Kidney (tissue), 14 donors: Measurements from ENCODE around the gene DYNLL1. TPM values are rescaled to one million over a fixed set of nuclear protein-coding genes. Genes with fewer than 3 reads are reported as not detected.
A peak's percentile ranks its signal among the peaks of the same experiment; 100 is the strongest.

Source experiments
- DNase-seq, 5 donors: peaks; one replicate each; pipeline ENCODE4 v3.0.0-alpha.2; 2013 to 2020
- FAIRE-seq: peaks from 2 replicates; lab custom pipeline; 2012; peaks lifted over from hg19 to GRCh38; lab: Jason Lieb, UNC
- H3K27ac ChIP-seq, 2 donors: one replicate each; pipeline ENCODE4 v1.7.0; 2013; ENCODE audit warnings: low read depth in 2 of 2, low read length in 2 of 2, inconsistent platforms in 1 of 2
- H3K27me3 ChIP-seq: one replicate; pipeline ENCODE4 v1.7.1; 2013; ENCODE audit warnings: low read length, inconsistent platforms; ENCODE audit not compliant: control insufficient read depth, insufficient read depth
- H3K36me3 ChIP-seq, 3 donors: one replicate each; pipeline versions ENCODE4 v1.7.0 to v1.7.1; 2013; ENCODE audit warnings: low read length in 3 of 3, control low read depth in 1 of 3, inconsistent platforms in 1 of 3; ENCODE audit not compliant: insufficient read depth in 3 of 3, control insufficient read depth in 2 of 3
- H3K4me1 ChIP-seq, 3 donors: one replicate each; pipeline versions ENCODE4 v1.7.0 to v1.7.1; 2013; ENCODE audit warnings: low read length in 3 of 3, inconsistent platforms in 1 of 3, low read depth in 1 of 3; ENCODE audit not compliant: control insufficient read depth in 2 of 3, insufficient read depth in 2 of 3
- H3K4me3 ChIP-seq, 3 donors: one replicate each; pipeline versions ENCODE4 v1.7.0 to v1.8.1; 2013; ENCODE audit warnings: low read length in 3 of 3, control low read depth in 1 of 3, inconsistent platforms in 1 of 3
- H3K9ac ChIP-seq, 3 donors: one replicate each; pipeline versions ENCODE4 v1.7.0 to v1.7.1; 2013; ENCODE audit warnings: low read length in 3 of 3, control low read depth in 1 of 3, inconsistent platforms in 1 of 3
- H3K9me3 ChIP-seq, 3 donors: one replicate each; pipeline versions ENCODE4 v1.7.0 to v1.7.1; 2013; ENCODE audit warnings: low read length in 3 of 3, control low read depth in 1 of 3, inconsistent platforms in 1 of 3; ENCODE audit not compliant: control insufficient read depth in 2 of 3, insufficient read depth in 1 of 3
- intact Hi-C: fragments of 100-400 bp; cut with DNase I; formaldehyde crosslinking; loops from one replicate; pipeline ENCODE4 v1.11.1; 2022
- polyA plus RNA-seq: library from polyadenylated mRNA; stranded (reverse); fragments of 350-450 nt; fragmentation: Illumina TruSeq; extraction: RNeasy Lipid Tissue Mini Kit (QIAGEN cat#74804); gene quantifications from one replicate; pipeline ENCODE4 v1.2.3, GENCODE V29; 2014; ENCODE audit warnings: low read depth, low replicate concordance; ENCODE audit not compliant: insufficient read depth
- total RNA-seq: library from RNA; stranded (reverse); fragmentation: NEBNext Ultra II Directional; extraction: Animal tissue kit (Norgen Biotek cat#: 25700); gene quantifications from one replicate; pipeline ENCODE4 v1.2.1, GENCODE V29; 2021
- TF ChIP-seq, protein P1 (sequence below): IDR thresholded peaks from 3 replicates; pipeline ENCODE4 v1.5.1; 2012; ENCODE audit warnings: mild to moderate bottlenecking, moderate library complexity, borderline replicate concordance; ENCODE audit not compliant: insufficient read depth; ENCODE audit errors: extremely low read depth
- donor health status: control.
- donor health status: control.
- donor health status: control.
- donor health status: control.
- donor health status: control.
- donor health status: DM: yes; HTN: yes; CAD: no.
- donor health status: Normal renal cell carcinoma (clear cell type).

The DYNLL1 gene
- total and polyA plus RNA-seq, 2 donors from 2014 or later = 258 to 757 TPM

DNA sequence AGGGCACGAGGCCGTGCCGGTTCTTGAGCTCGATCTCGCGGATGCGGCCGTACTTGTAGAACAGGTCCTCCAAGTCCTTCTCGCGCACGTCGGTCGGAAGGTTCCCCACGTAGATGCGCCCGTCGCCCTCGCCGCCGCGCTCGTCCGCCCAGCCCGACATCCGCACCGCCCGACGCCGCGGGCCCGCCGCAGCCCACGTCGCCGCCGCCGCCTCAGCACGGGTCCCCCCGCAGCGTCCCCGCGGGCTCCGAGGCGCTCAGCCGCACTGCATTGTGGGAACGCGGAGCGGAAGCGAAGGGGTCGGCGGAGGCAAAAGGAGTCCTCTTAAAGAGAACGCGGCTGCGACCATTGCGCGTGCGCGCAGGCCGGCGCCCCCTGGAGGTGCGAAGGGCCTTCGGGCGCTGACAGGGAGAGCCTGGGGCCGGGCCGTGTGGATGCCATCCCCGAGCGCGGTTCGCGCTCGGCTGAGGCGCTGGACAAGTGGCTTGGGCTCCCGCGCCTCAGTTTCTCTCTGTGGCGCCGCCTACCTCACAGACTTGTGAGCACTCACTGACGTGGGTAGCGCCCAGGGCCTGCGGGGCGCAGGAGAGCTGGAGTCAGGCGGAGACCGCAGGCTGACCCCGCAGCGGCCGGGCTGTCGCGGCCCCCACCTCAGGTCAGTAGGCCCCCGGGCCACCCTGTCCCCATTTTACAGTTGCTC, 26.3 kb upstream of the DYNLL1 start, which contains the start of gene SRSF9:
TSS of gene SRSF9 (minus strand) at position 299 of the 700 bp plus-strand sequence. CDS start at position 160, 139 bp downstream.
- intact Hi-C loops = no loop called here
- H3K4me3 ChIP-seq = peak within 1 kb of the TSS; percentile 69 to 79 (median 77)
- peak within 1 kb of the TSS; percentile 90 to 95 for H3K27ac ChIP-seq
- DNase-seq = peak; percentile 95 to 99 (median 98)
- H3K4me1 ChIP-seq = peaks cover 0 to 5% (median 0%) of the 10 kb centered on the region in 3 donors
- H3K9me3 ChIP-seq = no peaks in the 10 kb centered on the region
- H3K9ac ChIP-seq = peak within 1 kb of the TSS; percentile 61 to 77 (median 70)
- TF ChIP-seq, protein P1, sequence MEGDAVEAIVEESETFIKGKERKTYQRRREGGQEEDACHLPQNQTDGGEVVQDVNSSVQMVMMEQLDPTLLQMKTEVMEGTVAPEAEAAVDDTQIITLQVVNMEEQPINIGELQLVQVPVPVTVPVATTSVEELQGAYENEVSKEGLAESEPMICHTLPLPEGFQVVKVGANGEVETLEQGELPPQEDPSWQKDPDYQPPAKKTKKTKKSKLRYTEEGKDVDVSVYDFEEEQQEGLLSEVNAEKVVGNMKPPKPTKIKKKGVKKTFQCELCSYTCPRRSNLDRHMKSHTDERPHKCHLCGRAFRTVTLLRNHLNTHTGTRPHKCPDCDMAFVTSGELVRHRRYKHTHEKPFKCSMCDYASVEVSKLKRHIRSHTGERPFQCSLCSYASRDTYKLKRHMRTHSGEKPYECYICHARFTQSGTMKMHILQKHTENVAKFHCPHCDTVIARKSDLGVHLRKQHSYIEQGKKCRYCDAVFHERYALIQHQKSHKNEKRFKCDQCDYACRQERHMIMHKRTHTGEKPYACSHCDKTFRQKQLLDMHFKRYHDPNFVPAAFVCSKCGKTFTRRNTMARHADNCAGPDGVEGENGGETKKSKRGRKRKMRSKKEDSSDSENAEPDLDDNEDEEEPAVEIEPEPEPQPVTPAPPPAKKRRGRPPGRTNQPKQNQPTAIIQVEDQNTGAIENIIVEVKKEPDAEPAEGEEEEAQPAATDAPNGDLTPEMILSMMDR = peak; percentile 85
- no peak for FAIRE-seq
- peaks cover 6 to 8% (median 6%) of the 10 kb centered on the region in 3 donors for H3K36me3 ChIP-seq
- no peaks in the 10 kb centered on the region for H3K27me3 ChIP-seq

DNA sequence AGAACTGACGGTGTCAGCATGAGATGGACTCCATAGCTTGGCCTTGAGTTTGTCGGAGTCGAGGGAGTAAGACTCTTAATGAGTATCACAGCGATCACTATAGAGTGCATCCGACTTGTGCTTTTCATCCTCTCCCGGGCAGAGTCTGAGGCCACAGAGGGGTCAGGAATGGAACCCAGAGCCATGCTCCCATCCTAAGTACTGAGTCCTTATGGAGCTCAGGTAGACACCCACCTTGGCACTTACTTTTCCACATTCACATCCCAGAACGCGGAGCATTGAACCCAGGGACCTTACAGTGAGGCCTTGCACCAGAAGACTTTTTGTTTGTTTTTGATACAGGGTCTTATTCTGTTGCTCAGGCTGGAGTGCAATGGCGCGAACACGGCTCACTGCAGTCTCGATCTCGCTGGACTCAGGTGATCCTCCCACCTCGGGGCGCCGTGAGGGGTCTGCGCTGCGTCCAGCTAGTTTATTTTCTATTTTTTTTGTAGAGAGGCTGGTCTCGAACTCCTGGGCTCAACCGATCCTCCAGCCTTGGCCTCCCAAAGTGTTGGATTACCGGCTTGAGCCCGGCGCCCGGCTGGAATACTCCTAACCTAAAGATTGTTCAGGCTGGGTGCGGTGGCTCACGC, 25.6 kb upstream of the DYNLL1 start:
- peaks cover 0 to 5% (median 0%) of the 10 kb centered on the region in 3 donors for H3K4me1 ChIP-seq
- FAIRE-seq (no peak), DNase-seq (peak in 3 of 5 donors; percentile 42 to 59 (median 43))
- no peaks in the 10 kb centered on the region for H3K27me3 ChIP-seq
- intact Hi-C loops = no loop called here
- peak overlapping the region; percentile 26 to 77 (median 70) for H3K9ac ChIP-seq
- H3K36me3 ChIP-seq = peaks cover 0 to 4% (median 4%) of the 10 kb centered on the region in 3 donors
- peak overlapping the region in 1 of 2 donors; percentile 6 for H3K27ac ChIP-seq
- peak overlapping the region; percentile 50 to 69 (median 54) for H3K4me3 ChIP-seq
- TF ChIP-seq, protein P1 = no peak
- H3K9me3 ChIP-seq = no peaks in the 10 kb centered on the region

DNA sequence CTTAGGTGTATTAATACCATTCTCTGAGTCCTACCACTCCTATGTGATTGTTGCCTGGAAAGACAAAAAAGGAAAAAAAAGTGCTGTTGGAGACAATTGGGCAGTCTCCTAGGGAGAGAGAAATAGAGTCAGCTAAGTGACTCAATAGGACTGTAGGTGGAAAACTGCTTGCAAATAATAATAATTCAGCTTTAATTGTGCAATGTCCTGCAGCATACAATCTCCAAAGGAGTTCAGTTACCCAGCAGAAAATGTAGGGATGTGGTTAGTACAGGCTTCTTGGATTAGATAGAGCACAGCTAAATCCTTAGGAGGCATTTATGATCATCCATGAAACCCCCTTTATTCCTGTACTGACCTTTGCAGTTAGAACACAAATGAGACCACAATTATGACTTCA, 23.4 kb upstream of the DYNLL1 start:
- no peak overlapping the region for H3K27ac ChIP-seq
- intact Hi-C loops = no loop called here
- no peak for FAIRE-seq
- no peak for DNase-seq
- no peaks in the 10 kb centered on the region for H3K36me3 ChIP-seq
- H3K9ac ChIP-seq = no peak overlapping the region
- H3K4me1 ChIP-seq = peaks cover 0 to 5% (median 0%) of the 10 kb centered on the region in 3 donors
- no peaks in the 10 kb centered on the region for H3K9me3 ChIP-seq
- H3K27me3 ChIP-seq = no peaks in the 10 kb centered on the region
- TF ChIP-seq, protein P1 = no peak
- H3K4me3 ChIP-seq = no peak overlapping the region
